OCI-LY3 (cell line): ENCODE measurements around the gene ANKRD13A.
A peak's percentile ranks its signal among the peaks of the same experiment; 100 is the strongest.
"Not testable (repeated sequence)": the region's sequence is repeated elsewhere in the genome, so short reads cannot be mapped to it uniquely, and the experiment has no call there.

Experiments used
- H2AFZ ChIP-seq: fragments of 200-600, 300-600 bp; shearing (Covaris generic); 2 replicates; pipeline ENCODE4 v1.6.0; 2014; ENCODE audit warnings: antibody characterized with exemption, low read depth, low read length
- H3K27ac ChIP-seq: fragments of 200-600, 300-600 bp; sonication (generic); 2 replicates; pipeline ENCODE4 v1.5.1; 2014; ENCODE audit warnings: mild to moderate bottlenecking, low read length, moderate library complexity, mixed read lengths
- H3K27me3 ChIP-seq: fragments of 200-600, 300-600 bp; sonication (generic); 2 replicates; pipeline ENCODE4 v1.6.1; 2014; ENCODE audit warnings: low read depth, low read length, mixed read lengths
- H3K36me3 ChIP-seq: fragments of 200-600, 300-600 bp; sonication (generic); replicated peaks from 2 replicates; pipeline ENCODE3; 2014; ENCODE audit warnings: low read depth, low read length, mixed read lengths
- H3K4me1 ChIP-seq: fragments of 300-600, 200-600 bp; sonication (generic); 2 replicates; pipeline ENCODE4 v1.6.1; 2014; ENCODE audit warnings: low read length, mixed read lengths
- H3K4me2 ChIP-seq: fragments of 200-600, 300-600 bp; sonication (generic); 2 replicates; pipeline ENCODE4 v1.6.1; 2014; ENCODE audit warnings: low read length, mixed read lengths
- H3K4me3 ChIP-seq: fragments of 300-600, 200-600 bp; sonication (generic); 2 replicates; pipeline ENCODE4 v1.5.1; 2014; ENCODE audit warnings: antibody characterized with exemption, mild to moderate bottlenecking, low read length, moderate library complexity
- H3K79me2 ChIP-seq: fragments of 300-600, 200-600 bp; shearing (Covaris generic); 2 replicates; pipeline ENCODE4 v1.6.1; 2014; ENCODE audit warnings: mild to moderate bottlenecking, low read length, mixed read lengths
- H3K9ac ChIP-seq: fragments of 300-600, 200-600 bp; shearing (Covaris generic); 2 replicates; pipeline ENCODE4 v1.6.0; 2014; ENCODE audit warnings: mild to moderate bottlenecking, low read length, moderate library complexity
- H3K9me3 ChIP-seq: fragments of 200-600, 300-600 bp; shearing (Covaris generic); 2 replicates; pipeline ENCODE4 v1.6.1; 2014; ENCODE audit warnings: low read length, mixed read lengths; ENCODE audit not compliant: insufficient read depth
- H4K20me1 ChIP-seq: fragments of 200-600, 300-600 bp; sonication (generic); 2 replicates; pipeline ENCODE4 v1.6.1; 2016; ENCODE audit warnings: low read length, mixed read lengths; ENCODE audit not compliant: insufficient read depth
- CTCF ChIP-seq: fragments of 200-600, 300-600 bp; sonication (generic); IDR thresholded peaks from 2 replicates; pipeline ENCODE4 v1.5.1; 2014; ENCODE audit warnings: antibody characterized with exemption, low read length, low read depth
- EZH2phosphoT487 ChIP-seq: fragments of 200-600 bp; shearing (Covaris generic); IDR thresholded peaks from 2 replicates; pipeline ENCODE4 v1.6.1; 2018; ENCODE audit warnings: antibody characterized with exemption, mixed run types, low read depth

Gene ANKRD13A

GRCh38 chr12:110006115-110006514, 6.9 kb downstream of the ANKRD13A start:
- no peak overlapping the region for H3K4me3 ChIP-seq
- peaks cover 36% of the 10 kb centered on the region for H4K20me1 ChIP-seq
- H3K9me3 ChIP-seq, result peaks cover 7% of the 10 kb centered on the region; the same call in 1 of the 2 replicates
- peaks cover 79% of the 10 kb centered on the region for H3K4me1 ChIP-seq
- H3K27me3 ChIP-seq, result no peaks in the 10 kb centered on the region
- H2AFZ ChIP-seq, result no peak overlapping the region
- H3K9ac ChIP-seq, result no peak overlapping the region
- no peak overlapping the region for H3K27ac ChIP-seq
- peaks cover 99% of the 10 kb centered on the region for H3K79me2 ChIP-seq
- TF ChIP-seq CTCF (no peak), EZH2phosphoT487 (no peak)
- H3K36me3 ChIP-seq, result peaks cover 56% of the 10 kb centered on the region
- H3K4me2 ChIP-seq, result no peak overlapping the region

GRCh38 chr12:110007881-110008280, 8.7 kb downstream of the ANKRD13A start:
- H3K4me2 ChIP-seq, result 0 out of 2 replicates have a peak overlapping the region, but pooled peaks have one; percentile 5
- H3K4me1 ChIP-seq, result peaks cover 77% of the 10 kb centered on the region
- H3K36me3 ChIP-seq, result peaks cover 48% of the 10 kb centered on the region
- peaks cover 96% of the 10 kb centered on the region for H3K79me2 ChIP-seq
- peak overlapping the region; percentile 99 for H3K27ac ChIP-seq
- H3K9ac ChIP-seq, result no peak overlapping the region
- H4K20me1 ChIP-seq, result peaks cover 20% of the 10 kb centered on the region
- TF ChIP-seq CTCF, result no peak
- TF ChIP-seq EZH2phosphoT487, result no peak
- H3K4me3 ChIP-seq, result 0 out of 2 replicates have a peak overlapping the region, but pooled peaks have one; percentile 10
- no peaks in the 10 kb centered on the region for H3K27me3 ChIP-seq
- H3K9me3 ChIP-seq, result peaks cover 7% of the 10 kb centered on the region; the same call in 1 of the 2 replicates
- no peak overlapping the region for H2AFZ ChIP-seq

- H3K4me2 ChIP-seq, result peak overlapping the region; percentile 99
- H3K9me3 ChIP-seq, H2AFZ ChIP-seq, H3K27me3 ChIP-seq: not testable (repeated sequence)
- peaks cover 12% of the 10 kb centered on the region for H4K20me1 ChIP-seq
- peaks cover 93% of the 10 kb centered on the region for H3K79me2 ChIP-seq
- peak overlapping the region; percentile 50 for H3K9ac ChIP-seq
- peak overlapping the region; percentile 47 for H3K4me3 ChIP-seq
- peaks cover 77% of the 10 kb centered on the region for H3K4me1 ChIP-seq
- peaks cover 49% of the 10 kb centered on the region for H3K36me3 ChIP-seq
- peak overlapping the region; percentile 99 for H3K27ac ChIP-seq
Measured at GRCh38 chr12:110008681-110009398, 9.6 kb downstream of the ANKRD13A start.

GRCh38 chr12:110010853-110011723, 11.9 kb downstream of the ANKRD13A start:
- peaks cover 50% of the 10 kb centered on the region for H3K36me3 ChIP-seq
- H3K79me2 ChIP-seq, result peaks cover 82% of the 10 kb centered on the region
- no peak for TF ChIP-seq EZH2phosphoT487
- TF ChIP-seq CTCF, result no peak
- peaks cover 2% of the 10 kb centered on the region; the same call in 1 of the 2 replicates for H4K20me1 ChIP-seq
- H3K27me3 ChIP-seq, result no peaks in the 10 kb centered on the region
- H2AFZ ChIP-seq, result no peak overlapping the region
- H3K9ac ChIP-seq, result peak overlapping the region; percentile 89
- H3K4me3 ChIP-seq, result peak overlapping the region; percentile 76
- peaks cover 4% of the 10 kb centered on the region; the same call in 1 of the 2 replicates for H3K9me3 ChIP-seq
- H3K4me1 ChIP-seq, result peaks cover 75% of the 10 kb centered on the region
- H3K27ac ChIP-seq, result peak overlapping the region; percentile 99
- peak overlapping the region; percentile 99 for H3K4me2 ChIP-seq
